Panc1 (cell line): ENCODE measurements around the gene SAP30BP. TPM values are rescaled to one million over a fixed set of nuclear protein-coding genes. Genes with fewer than 3 reads are reported as not detected.

ENCODE experiments used
- ATAC-seq: fragments of 200-7000 bp; cut with Tn5 transposase; 2 replicates; pipeline ENCODE4 v1.9.1; 2020; ENCODE audit warnings: mild to moderate bottlenecking, moderate library complexity
- BruUV-seq: library from RNA; stranded (reverse); fragments of 400-500 nt; replicated peaks from 2 replicates; lab custom pipeline; 2021; lab: Mats Ljungman, UMichigan
- CTCF ChIA-PET: fragments of 300-600 bp; sonication (Branson Sonifier 250); formaldehyde crosslinking; loops from one replicate; lab custom pipeline; 2022; ENCODE audit warnings: antibody characterized with exemption; lab: Charles Lee
- POLR2A ChIA-PET: fragments of 300-600 bp; sonication (Branson Sonifier 250); formaldehyde crosslinking; loops from one replicate; lab custom pipeline; 2022; ENCODE audit warnings: antibody characterized with exemption; lab: Charles Lee
- DNase-seq: peaks from one replicate; pipeline ENCODE4 v3.0.0-alpha.2; 2010; ENCODE audit warnings: low read depth, low spot score
- H3K27ac ChIP-seq: 2 replicates; pipeline ENCODE4 v1.5.1; 2011; ENCODE audit warnings: mild to moderate bottlenecking, low read length, inconsistent platforms
- H3K27me3 ChIP-seq: fragments of 200-500 bp; sonication (Bioruptor generic); 2 replicates; pipeline ENCODE4 v1.6.0; 2014; ENCODE audit warnings: low read length, inconsistent platforms; ENCODE audit not compliant: control insufficient read depth, insufficient read depth
- H3K36me3 ChIP-seq: fragments of 200-500 bp; sonication (Bioruptor generic); 2 replicates; pipeline ENCODE4 v1.5.1; 2014; ENCODE audit warnings: inconsistent platforms, mild to moderate bottlenecking, low read length, moderate library complexity; ENCODE audit not compliant: control insufficient read depth, insufficient read depth
- H3K4me1 ChIP-seq: 2 replicates; pipeline ENCODE4 v1.5.1; 2011; ENCODE audit warnings: inconsistent platforms, mild to moderate bottlenecking, low read length, moderate library complexity; ENCODE audit not compliant: control insufficient read depth, insufficient read depth
- H3K4me3 ChIP-seq, 2 experiments: 2 replicates each; pipeline ENCODE4 v1.5.1; 2011 to 2012; ENCODE audit warnings: low read depth in 2 of 2, low read length in 2 of 2, mild to moderate bottlenecking in 2 of 2, inconsistent platforms in 1 of 2, moderate library complexity in 1 of 2
- H3K9me3 ChIP-seq: fragments of 200-500 bp; sonication (Bioruptor generic); 2 replicates; pipeline ENCODE4 v1.5.1; 2014; ENCODE audit warnings: low read depth, mild to moderate bottlenecking, inconsistent platforms, low read length, moderate library complexity; ENCODE audit not compliant: control insufficient read depth, insufficient read depth
- CTCF ChIP-seq: fragments of 450-650 bp; IDR thresholded peaks from 2 replicates; pipeline ENCODE4 v1.5.1; 2017; ENCODE audit warnings: mild to moderate bottlenecking
- POLR2AphosphoS5 ChIP-seq: IDR thresholded peaks from 2 replicates; pipeline ENCODE4 v1.6.1; 2012; ENCODE audit warnings: mild to moderate bottlenecking, low read depth, low read length, moderate library complexity
- REST ChIP-seq, 2 experiments: IDR thresholded peaks; 2 replicates each; pipeline ENCODE4 v1.6.1; 2011 to 2012; ENCODE audit warnings: low read depth in 2 of 2, control low read depth in 1 of 2, low read length in 1 of 2, mild to moderate bottlenecking in 1 of 2, moderate library complexity in 1 of 2; ENCODE audit not compliant: insufficient read depth in 1 of 2
- SIN3A ChIP-seq: IDR thresholded peaks from 2 replicates; pipeline ENCODE4 v1.6.1; 2012; ENCODE audit warnings: low read depth, mild to moderate bottlenecking, low read length, moderate library complexity, borderline replicate concordance; ENCODE audit not compliant: insufficient read depth
- TCF7L2 ChIP-seq: IDR thresholded peaks from 2 replicates; pipeline ENCODE4 v1.6.1; 2011; ENCODE audit warnings: mild to moderate bottlenecking, low read depth, low read length, inconsistent platforms
- in situ Hi-C: cut with HindIII; loops from 2 replicates; pipeline ENCODE4 v1.10.0; 2016; ENCODE audit warnings: low sequenced_read_pairs, low pct_unique_long_range_greater_than_20kb
- intact Hi-C: fragments of 100-400 bp; cut with micrococcal nuclease; formaldehyde crosslinking; loops from one replicate; pipeline ENCODE4 v1.10.0; 2022; ENCODE audit not compliant: unreplicated experiment
- total RNA-seq: library from RNA; stranded (reverse); gene quantifications from one replicate; pipeline ENCODE4 v1.2.1, GENCODE V29; 2021; ENCODE audit not compliant: unreplicated experiment

SAP30BP gene
- total RNA-seq, 1 experiment from 2014 or later = 138 TPM

GRCh38 chr17:75640556-75641119 lies 26.5 kb upstream of the SAP30BP start:
- H3K27ac ChIP-seq = no peak overlapping the region
- H3K4me3 ChIP-seq = no peak overlapping the region
- H3K9me3 ChIP-seq = no peaks in the 10 kb centered on the region
- in situ Hi-C loops (no loop called here), intact Hi-C loops (no loop called here)
- TF ChIP-seq SIN3A (no peak), CTCF (no peak), REST (IDR thresholded peaks at IDR 0.05; ENCODE audit: insufficient read depth in 1 of 2, low read depth in 2 of 2, low read length in 1 of 2) (no peak), POLR2AphosphoS5 (no peak), TCF7L2 (no peak)
- CTCF ChIA-PET = no interaction called here
- BruUV-seq = no TSS peak
- DNase-seq = no peak
- POLR2A ChIA-PET = no interaction called here
- H3K4me1 ChIP-seq = peaks cover 4% of the 10 kb centered on the region
- H3K36me3 ChIP-seq = no peaks in the 10 kb centered on the region
- ATAC-seq = no peak
- no peaks in the 10 kb centered on the region for H3K27me3 ChIP-seq

GRCh38 chr17:75641343-75641742 lies 25.8 kb upstream of the SAP30BP start:
- Histone ChIP-seq H3K4me1 (peaks cover 5% of the 10 kb centered on the region), H3K27me3 (no peaks in the 10 kb centered on the region), H3K27ac (no peak overlapping the region), H3K4me3 (no peak overlapping the region), H3K9me3 (no peaks in the 10 kb centered on the region), H3K36me3 (no peaks in the 10 kb centered on the region)
- in situ Hi-C loops = no loop called here
- CTCF ChIA-PET = interaction anchor here (0.5 to 0.9 kb wide), 2 partner anchors 9 to 41 kb away, joined by 4 read pairs; no protein-coding TSS in a partner anchor
- intact Hi-C loops = no loop called here
- no peak for DNase-seq
- no peak for TF ChIP-seq SIN3A
- TF ChIP-seq POLR2AphosphoS5 = no peak
- TF ChIP-seq TCF7L2 = no peak
- TF ChIP-seq REST (IDR thresholded peaks at IDR 0.05; ENCODE audit: insufficient read depth in 1 of 2, low read depth in 2 of 2, low read length in 1 of 2) = no peak
- TF ChIP-seq CTCF = no peak
- no TSS peak for BruUV-seq
- ATAC-seq = 0 out of 2 replicates have a peak, but pooled peaks have one; percentile 24
- POLR2A ChIA-PET = interaction anchor here (0.5 kb wide), 1 partner anchor 47 kb away, joined by 3 read pairs; no protein-coding TSS in a partner anchor
